8988T (cell line): Measurements from ENCODE around the gene CNTN3.

ENCODE experiments used
- DNase-seq: peaks from one replicate; pipeline ENCODE4 v3.0.0; 2011

The CNTN3 gene

GRCh38 chr3:74614107-74614967 lies at the start of gene CNTN3:
CNTN3 (minus strand) TSS chr3:74614659; CDS start chr3:74521112, 93,547 bp downstream.
- DNase-seq, result peak; percentile 20

GRCh38 chr3:74663178-74663577 lies 48.7 kb upstream of the CNTN3 start:
- DNase-seq, result no peak

GRCh38 chr3:74661672-74662071 lies 47.2 kb upstream of the CNTN3 start:
- DNase-seq, result no peak

GRCh38 chr3:74651885-74652284 lies 37.4 kb upstream of the CNTN3 start:
- DNase-seq, result no peak

GRCh38 chr3:74651292-74651691 lies 36.8 kb upstream of the CNTN3 start:
- DNase-seq, result no peak

- no peak for DNase-seq
These were observed 33.6 kb upstream of the CNTN3 start for GRCh38 chr3:74648107-74648506.

GRCh38 chr3:74646094-74646493 lies 31.6 kb upstream of the CNTN3 start:
- no peak for DNase-seq

- no peak for DNase-seq
These were observed 29.2 kb upstream of the CNTN3 start for GRCh38 chr3:74643636-74644035.

- no peak for DNase-seq
These were observed 28.4 kb upstream of the CNTN3 start for GRCh38 chr3:74642876-74643275.

GRCh38 chr3:74640211-74640610 lies 25.8 kb upstream of the CNTN3 start:
- DNase-seq, result no peak

- DNase-seq, result no peak
These were observed 25.2 kb upstream of the CNTN3 start for GRCh38 chr3:74639681-74640080.

GRCh38 chr3:74636981-74637380 lies 22.5 kb upstream of the CNTN3 start:
- DNase-seq, result no peak

- DNase-seq, result no peak
These were observed 18.6 kb upstream of the CNTN3 start for GRCh38 chr3:74633021-74633420.

GRCh38 chr3:74631351-74632140 lies 17.1 kb upstream of the CNTN3 start:
- no peak for DNase-seq

- DNase-seq, result no peak
These were observed 16.1 kb upstream of the CNTN3 start for GRCh38 chr3:74630602-74631001.

- no peak for DNase-seq
These were observed 11.6 kb upstream of the CNTN3 start for GRCh38 chr3:74626011-74626410.

- DNase-seq, result no peak
These were observed 9.8 kb upstream of the CNTN3 start for GRCh38 chr3:74624301-74624700.

- DNase-seq, result no peak
These were observed 8.9 kb upstream of the CNTN3 start for GRCh38 chr3:74623261-74623836.

GRCh38 chr3:74621581-74621980 lies 7.1 kb upstream of the CNTN3 start:
- no peak for DNase-seq

GRCh38 chr3:74617776-74618175 lies 3.3 kb upstream of the CNTN3 start:
- no peak for DNase-seq

GRCh38 chr3:74613521-74614106 lies 845 bp downstream of the CNTN3 start:
- DNase-seq, result no peak

GRCh38 chr3:74613060-74613459 lies 1.4 kb downstream of the CNTN3 start:
- no peak for DNase-seq

GRCh38 chr3:74611206-74611605 lies 3.3 kb downstream of the CNTN3 start:
- DNase-seq, result no peak
